DOHH2 (cell line): ENCODE measurements around the gene RAB22A.

Source experiments
- CTCF ChIP-seq: fragments of 200-600 bp; sonication (generic); IDR thresholded peaks from one replicate; pipeline ENCODE4 v1.5.1; 2014; ENCODE audit warnings: antibody characterized with exemption, mild to moderate bottlenecking, low read depth, low read length; ENCODE audit not compliant: poor library complexity, severe bottlenecking
- EZH2phosphoT487 ChIP-seq: fragments of 200-600 bp; sonication (generic); IDR thresholded peaks from 2 replicates; pipeline ENCODE4 v1.6.1; 2017; ENCODE audit warnings: borderline replicate concordance, mild to moderate bottlenecking, antibody characterized with exemption, low read length, moderate library complexity, mixed read lengths

- TF ChIP-seq CTCF, result no peak
- no peak for TF ChIP-seq EZH2phosphoT487
Measured at GRCh38 chr20:58394801-58395200, 85.3 kb downstream of the RAB22A start.
